AG04450 (cell line): Measurements from ENCODE around the gene ARID4B. TPM values are rescaled to one million over a fixed set of nuclear protein-coding genes. Genes with fewer than 3 reads are reported as not detected.

Source experiments
- CTCF ChIA-PET: fragments of 300-600, 350-600 bp; formaldehyde crosslinking; extraction: SDS; loops from one replicate; lab custom pipeline; 2022; ENCODE audit warnings: antibody characterized with exemption, inconsistent platforms; lab: Charles Lee
- POLR2A ChIA-PET: fragments of 350-600 bp; formaldehyde crosslinking; extraction: SDS; loops from one replicate; lab custom pipeline; 2021; ENCODE audit warnings: antibody characterized with exemption, inconsistent platforms; lab: Yijun Ruan, JAX
- DNase-seq: peaks from one replicate; pipeline ENCODE4 v3.0.0-alpha.2; 2011; ENCODE audit warnings: low read depth, low spot score
- H3K27ac ChIP-seq: one replicate; pipeline ENCODE4 v1.5.1; 2012; ENCODE audit warnings: low read depth, low read length, control low read depth
- H3K27me3 ChIP-seq: one replicate; pipeline ENCODE4 v1.6.0; 2012; ENCODE audit warnings: low read length; ENCODE audit not compliant: control insufficient read depth, insufficient read depth
- H3K4me3 ChIP-seq: 2 replicates; pipeline ENCODE4 v1.5.1; 2011; ENCODE audit warnings: mild to moderate bottlenecking, low read depth, low read length, control low read depth
- H3K9me3 ChIP-seq: 2 replicates; pipeline ENCODE4 v1.5.1; 2012; ENCODE audit warnings: low read length; ENCODE audit not compliant: control insufficient read depth, insufficient read depth
- polyA plus RNA-seq: library from polyadenylated mRNA; depleted of rRNA; stranded (reverse); fragments of >200 nt; gene quantifications from 2 replicates; pipeline ENCODE4 v1.2.3, GENCODE V29; 2011
- TF ChIP-seq, protein P1 (sequence below): IDR thresholded peaks from 2 replicates; pipeline ENCODE4 v1.5.1; 2011; ENCODE audit warnings: low read depth, low read length, control low read depth, inconsistent platforms

Gene ARID4B
- polyA plus RNA-seq, 1 experiment: 15.6 TPM

DNA sequence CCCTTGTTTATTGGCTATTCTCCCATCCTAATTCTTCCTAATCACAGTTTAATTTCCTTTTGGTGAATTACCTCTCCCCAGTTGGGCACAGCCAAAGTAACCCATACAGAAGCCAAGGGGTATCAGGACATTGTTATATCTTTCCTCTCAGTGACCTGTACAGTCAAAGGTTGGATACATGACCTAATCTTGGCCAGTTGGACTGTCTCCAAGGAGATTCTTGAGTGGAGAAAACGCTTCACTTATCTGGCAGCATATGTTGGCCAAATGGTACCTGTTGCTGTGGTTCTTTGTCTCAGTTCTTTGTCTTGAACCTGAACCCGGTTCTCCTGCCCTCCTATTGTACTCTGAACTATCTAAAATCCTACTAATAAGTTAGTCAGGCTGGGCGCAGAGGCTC, 23.9 kb upstream of the ARID4B start:
- CTCF ChIA-PET: no interaction called here
- POLR2A ChIA-PET: no interaction called here

DNA sequence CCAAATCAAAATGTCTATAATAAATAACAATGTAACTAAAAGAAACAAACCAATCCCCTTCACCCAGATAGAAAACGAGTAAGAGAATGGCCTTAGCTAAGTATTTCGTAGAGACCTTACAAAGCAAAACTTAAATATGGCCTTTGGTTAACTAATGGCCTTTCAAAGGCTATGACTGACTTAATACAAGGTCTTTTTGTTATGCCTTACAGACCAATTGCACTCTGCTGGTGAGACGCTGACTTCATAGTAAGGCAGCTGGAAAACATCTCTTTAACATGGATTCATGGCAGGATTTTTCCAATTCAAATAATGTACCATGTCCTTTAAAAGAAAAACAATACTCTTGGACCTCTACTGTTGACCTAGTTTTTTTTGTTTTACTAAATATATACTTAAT, 23.5 kb upstream of the ARID4B start:
- CTCF ChIA-PET: no interaction called here

More for the DNA sequence above, 23.9 kb upstream of the ARID4B start:
- Histone ChIP-seq H3K9me3 (no peaks in the 10 kb centered on the region; the same call in 1 of the 2 replicates), H3K27me3 (no peaks in the 10 kb centered on the region), H3K27ac (no peak overlapping the region), H3K4me3 (no peak overlapping the region)
- TF ChIP-seq, protein P1, sequence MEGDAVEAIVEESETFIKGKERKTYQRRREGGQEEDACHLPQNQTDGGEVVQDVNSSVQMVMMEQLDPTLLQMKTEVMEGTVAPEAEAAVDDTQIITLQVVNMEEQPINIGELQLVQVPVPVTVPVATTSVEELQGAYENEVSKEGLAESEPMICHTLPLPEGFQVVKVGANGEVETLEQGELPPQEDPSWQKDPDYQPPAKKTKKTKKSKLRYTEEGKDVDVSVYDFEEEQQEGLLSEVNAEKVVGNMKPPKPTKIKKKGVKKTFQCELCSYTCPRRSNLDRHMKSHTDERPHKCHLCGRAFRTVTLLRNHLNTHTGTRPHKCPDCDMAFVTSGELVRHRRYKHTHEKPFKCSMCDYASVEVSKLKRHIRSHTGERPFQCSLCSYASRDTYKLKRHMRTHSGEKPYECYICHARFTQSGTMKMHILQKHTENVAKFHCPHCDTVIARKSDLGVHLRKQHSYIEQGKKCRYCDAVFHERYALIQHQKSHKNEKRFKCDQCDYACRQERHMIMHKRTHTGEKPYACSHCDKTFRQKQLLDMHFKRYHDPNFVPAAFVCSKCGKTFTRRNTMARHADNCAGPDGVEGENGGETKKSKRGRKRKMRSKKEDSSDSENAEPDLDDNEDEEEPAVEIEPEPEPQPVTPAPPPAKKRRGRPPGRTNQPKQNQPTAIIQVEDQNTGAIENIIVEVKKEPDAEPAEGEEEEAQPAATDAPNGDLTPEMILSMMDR: no peak
- DNase-seq: no peak

DNA sequence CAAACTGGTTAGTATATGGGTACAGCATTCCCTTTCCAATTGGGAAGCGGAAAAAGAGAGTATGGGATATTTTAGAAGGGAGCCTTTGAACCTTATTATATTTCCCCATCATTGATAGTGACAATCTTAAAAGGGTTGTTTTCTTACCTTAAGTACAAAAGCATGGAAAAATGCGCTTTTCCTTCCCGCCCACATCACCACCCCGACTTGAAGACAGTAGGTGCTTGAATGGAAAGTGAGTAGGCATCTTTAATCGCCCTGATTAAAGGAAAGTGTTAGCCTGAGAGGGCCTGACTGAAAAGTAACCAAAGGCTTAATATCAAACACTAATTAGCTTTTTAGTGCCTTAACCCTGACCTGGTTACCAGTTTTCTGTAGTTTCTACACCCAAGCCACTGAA, 15.7 kb upstream of the ARID4B start:
- H3K27me3 ChIP-seq: no peaks in the 10 kb centered on the region
- POLR2A ChIA-PET: no interaction called here
- no peaks in the 10 kb centered on the region; the same call in 1 of the 2 replicates for H3K9me3 ChIP-seq
- no peak overlapping the region for H3K4me3 ChIP-seq
- TF ChIP-seq, protein P1: no peak
- no peak for DNase-seq
- CTCF ChIA-PET: no interaction called here
- no peak overlapping the region for H3K27ac ChIP-seq

More for the DNA sequence above, 23.5 kb upstream of the ARID4B start:
- DNase-seq: no peak
- TF ChIP-seq, protein P1: no peak
- POLR2A ChIA-PET: no interaction called here
- H3K27ac ChIP-seq: no peak overlapping the region
- H3K9me3 ChIP-seq: no peaks in the 10 kb centered on the region; the same call in 1 of the 2 replicates
- H3K4me3 ChIP-seq: no peak overlapping the region
- H3K27me3 ChIP-seq: no peaks in the 10 kb centered on the region

DNA sequence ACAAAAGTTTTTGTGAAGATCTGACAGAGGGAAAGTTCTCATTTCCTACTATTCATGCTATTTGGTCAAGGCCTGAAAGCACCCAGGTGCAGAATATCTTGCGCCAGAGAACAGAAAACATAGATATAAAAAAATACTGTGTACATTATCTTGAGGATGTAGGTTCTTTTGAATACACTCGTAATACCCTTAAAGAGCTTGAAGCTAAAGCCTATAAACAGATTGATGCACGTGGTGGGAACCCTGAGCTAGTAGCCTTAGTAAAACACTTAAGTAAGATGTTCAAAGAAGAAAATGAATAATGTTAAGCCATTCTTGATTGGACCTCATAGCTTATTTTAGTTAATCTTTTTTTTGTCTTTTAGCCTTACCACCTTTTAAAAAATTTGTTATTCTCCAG, 14.5 kb upstream of the ARID4B start:
- ChIA-PET CTCF (interaction anchor here (0.5 to 0.8 kb wide), 2 partner anchors 74 to 106 kb away, joined by 3 to 4 read pairs; no protein-coding TSS in a partner anchor), POLR2A (interaction anchor here (1.3 kb wide), 1 partner anchor 14 kb away, joined by 3 read pairs; the partner anchor contains the start of gene GGPS1)
- TF ChIP-seq, protein P1: no peak
- no peak for DNase-seq
- H3K27me3 ChIP-seq: no peaks in the 10 kb centered on the region
- no peak overlapping the region for H3K4me3 ChIP-seq
- H3K9me3 ChIP-seq: no peaks in the 10 kb centered on the region
- H3K27ac ChIP-seq: no peak overlapping the region

DNA sequence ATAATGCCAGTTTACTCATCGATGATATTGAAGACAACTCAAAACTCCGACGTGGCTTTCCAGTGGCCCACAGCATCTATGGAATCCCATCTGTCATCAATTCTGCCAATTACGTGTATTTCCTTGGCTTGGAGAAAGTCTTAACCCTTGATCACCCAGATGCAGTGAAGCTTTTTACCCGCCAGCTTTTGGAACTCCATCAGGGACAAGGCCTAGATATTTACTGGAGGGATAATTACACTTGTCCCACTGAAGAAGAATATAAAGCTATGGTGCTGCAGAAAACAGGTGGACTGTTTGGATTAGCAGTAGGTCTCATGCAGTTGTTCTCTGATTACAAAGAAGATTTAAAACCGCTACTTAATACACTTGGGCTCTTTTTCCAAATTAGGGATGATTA, 14.1 kb upstream of the ARID4B start:
- ChIA-PET CTCF (interaction anchor here (0.5 to 2.2 kb wide), 3 partner anchors 75 to 106 kb away, joined by 3 to 5 read pairs (median 4); no protein-coding TSS in a partner anchor), POLR2A (interaction anchor here (1.3 kb wide), 1 partner anchor 13 kb away, joined by 3 read pairs; the partner anchor contains the start of gene GGPS1)
- H3K9me3 ChIP-seq: no peaks in the 10 kb centered on the region
- no peaks in the 10 kb centered on the region for H3K27me3 ChIP-seq
- H3K27ac ChIP-seq: no peak overlapping the region
- no peak for DNase-seq
- TF ChIP-seq, protein P1: no peak
- H3K4me3 ChIP-seq: no peak overlapping the region
